GM21390 (cell line): ENCODE measurements around the gene C4orf50.

Source experiments
- ATAC-seq: cut with Tn5 transposase; IDR thresholded peaks from one replicate; pipeline ENCODE4 v1.9.1; 2021; ENCODE audit not compliant: unreplicated experiment

The C4orf50 gene

DNA sequence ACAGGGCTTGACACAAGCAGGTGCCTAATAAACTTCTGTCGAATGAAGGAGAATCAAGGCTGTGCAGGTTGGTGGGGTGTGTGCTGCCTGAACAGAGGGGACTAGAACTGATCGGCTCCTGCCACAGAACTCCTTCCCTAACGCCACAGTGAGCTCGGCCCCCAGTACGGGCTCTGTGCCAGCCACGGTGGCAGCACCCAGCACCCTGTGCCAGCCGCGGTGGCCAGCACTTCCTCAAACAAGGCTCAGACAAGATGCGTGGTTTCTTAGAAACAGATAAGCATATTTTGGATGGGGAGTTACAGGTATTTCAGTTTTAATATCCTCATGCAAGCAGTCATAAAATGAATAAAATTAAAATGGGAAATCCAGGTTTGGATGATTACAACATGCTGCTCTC, 26.0 kb upstream of the C4orf50 start:
- ATAC-seq = no peak

DNA sequence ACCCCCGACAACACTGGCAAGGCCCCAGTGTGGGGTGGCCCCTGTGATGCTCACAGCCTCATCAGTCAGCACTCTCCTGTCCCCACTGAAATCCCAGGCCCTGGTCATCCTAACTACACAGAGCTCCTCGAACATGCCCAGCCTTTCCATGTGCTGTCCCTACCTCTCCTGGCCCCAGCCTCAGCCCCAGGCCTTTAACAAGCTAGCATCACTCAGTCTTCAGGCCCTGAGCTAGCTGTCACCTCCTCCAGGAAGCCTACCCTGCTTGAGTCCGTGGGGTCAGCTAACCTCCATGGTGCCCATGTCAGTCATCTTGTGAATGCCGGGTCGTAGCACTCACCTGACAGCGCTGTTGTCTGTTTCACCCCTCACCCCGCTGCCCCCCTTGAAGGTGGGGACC, 25.6 kb upstream of the C4orf50 start:
- no peak for ATAC-seq

DNA sequence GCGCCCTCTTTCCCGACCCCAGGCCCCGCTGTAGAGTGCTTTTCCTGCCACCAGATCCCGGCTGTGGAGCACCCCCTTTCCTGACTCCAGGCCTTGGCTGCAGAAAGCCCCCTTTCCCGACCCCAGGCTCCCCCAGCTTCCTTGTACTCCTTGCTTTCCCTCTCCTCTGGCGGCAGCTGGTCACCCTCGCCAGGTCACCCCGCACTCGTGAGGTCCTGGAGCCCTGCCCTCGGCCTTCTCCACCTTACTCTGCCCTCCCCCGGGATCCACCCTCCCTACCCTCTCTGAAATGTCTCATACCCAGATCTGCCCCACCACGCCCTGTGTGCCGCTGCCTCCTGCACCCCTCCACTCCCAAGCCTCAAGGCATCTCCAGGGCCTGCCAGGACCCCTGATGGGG, 25.0 kb upstream of the C4orf50 start:
- ATAC-seq = no peak

DNA sequence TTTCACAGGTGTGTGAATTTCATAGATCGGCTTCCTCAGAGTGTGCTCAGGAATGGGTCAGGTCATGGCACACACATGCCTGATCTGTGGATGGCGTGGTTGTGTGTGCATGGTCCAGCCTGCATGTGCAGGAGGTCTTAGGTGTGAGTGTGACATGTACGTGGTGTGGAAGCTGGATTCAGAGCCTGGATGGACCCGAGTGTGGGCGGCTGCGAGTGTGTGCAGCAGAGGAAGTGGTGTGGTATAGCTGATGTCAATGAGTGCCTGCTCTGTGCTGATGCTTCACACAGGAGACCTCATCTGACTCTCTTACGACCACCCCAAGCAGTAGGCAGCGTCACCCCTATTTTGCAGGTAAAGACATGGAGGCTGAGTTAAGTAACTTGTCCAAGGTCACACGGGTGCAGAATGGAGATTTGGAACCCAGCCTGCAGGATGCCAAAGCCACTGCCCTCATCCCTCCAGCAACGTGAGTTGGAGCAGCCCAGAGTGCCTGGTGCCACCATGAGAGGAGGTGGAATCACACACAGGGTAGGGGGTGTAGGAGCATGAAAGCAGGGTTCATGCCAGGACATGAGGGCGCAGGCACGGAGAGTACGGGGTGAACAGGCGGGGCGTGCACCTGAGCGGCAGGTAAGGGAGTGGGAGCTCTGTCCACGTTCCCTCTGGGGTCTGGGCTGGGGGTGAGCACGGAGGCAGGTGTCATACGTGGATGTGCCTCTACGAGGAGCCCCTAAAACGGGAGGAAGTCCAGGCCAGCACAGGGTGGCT, 24.2 kb upstream of the C4orf50 start:
- no peak for ATAC-seq

DNA sequence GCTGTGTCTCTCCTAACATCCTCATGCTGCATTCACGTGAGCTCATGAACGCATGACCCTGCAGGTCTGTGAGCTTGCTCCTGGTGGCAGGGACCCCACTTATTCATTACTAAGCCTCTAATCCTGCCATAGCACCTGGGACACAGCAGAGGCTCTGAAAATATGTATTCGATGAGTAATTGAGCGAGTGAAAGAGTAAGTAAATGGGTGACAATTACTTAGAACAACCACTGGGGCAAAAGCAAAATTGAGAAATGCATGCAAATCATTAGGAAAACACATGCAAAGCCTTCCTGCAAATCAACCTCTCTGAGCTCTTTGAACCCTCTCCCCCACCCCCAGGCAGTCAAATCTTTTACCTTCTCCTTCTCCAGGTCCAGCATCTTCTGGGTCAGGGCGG, 23.6 kb upstream of the C4orf50 start:
- ATAC-seq = no peak

DNA sequence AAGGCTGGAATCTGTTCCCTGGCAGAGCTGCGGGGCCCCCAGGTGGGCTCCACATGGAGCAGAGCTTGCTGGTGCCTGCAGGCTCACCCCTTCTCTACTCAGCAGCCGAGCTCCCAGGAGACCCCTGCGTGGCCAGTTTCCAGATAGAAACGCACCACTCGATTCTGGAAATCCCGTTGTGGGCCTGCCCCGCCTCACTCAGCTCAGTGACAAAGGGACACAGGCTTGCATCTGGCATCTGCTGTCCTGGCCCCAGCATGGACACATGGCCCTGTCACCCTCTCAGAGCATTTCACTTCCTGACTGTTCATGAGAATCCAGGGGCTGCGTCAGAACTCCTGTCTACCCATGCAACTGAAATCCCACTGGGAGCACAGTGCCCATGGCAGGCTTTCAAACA, 20.5 kb upstream of the C4orf50 start:
- ATAC-seq = no peak

DNA sequence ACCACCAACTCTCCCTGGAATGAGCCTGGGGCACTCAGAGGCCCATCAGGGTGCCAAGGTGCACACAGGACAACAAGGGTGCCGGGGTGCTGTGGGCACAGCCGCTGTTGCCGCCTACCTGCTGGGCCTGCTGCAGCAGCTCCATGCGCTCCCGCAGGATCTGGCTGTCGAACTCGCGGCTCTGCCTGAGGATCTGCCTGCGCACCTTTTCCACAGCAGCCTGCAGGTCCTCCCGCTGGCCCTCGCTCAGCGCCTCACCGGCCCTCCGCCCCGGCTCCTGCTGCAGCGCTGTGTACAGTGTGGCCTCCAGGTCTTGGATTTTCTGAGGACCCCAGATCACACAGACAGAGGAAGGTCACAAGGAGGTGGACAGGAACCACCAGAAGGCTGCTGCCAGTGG, 17.6 kb upstream of the C4orf50 start:
- ATAC-seq = no peak

DNA sequence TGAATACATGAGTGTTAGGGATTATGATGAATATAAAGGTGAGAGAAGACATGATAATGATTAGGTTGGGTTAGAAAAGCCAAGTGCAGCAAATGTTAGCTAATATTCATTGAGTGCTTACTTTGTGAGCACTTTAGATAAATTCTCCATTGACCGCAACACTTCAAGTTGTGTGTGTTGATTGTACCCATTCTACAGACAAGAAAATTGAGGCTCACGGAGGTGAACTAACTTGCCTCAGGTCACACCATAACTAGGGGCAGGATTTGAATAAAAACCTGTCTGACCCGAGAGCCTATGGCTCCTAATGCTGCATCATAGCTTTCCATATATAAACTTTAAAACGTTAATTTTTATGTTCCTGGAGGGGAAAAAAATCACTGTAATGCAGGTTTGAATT, 15.2 kb upstream of the C4orf50 start:
- no peak for ATAC-seq

DNA sequence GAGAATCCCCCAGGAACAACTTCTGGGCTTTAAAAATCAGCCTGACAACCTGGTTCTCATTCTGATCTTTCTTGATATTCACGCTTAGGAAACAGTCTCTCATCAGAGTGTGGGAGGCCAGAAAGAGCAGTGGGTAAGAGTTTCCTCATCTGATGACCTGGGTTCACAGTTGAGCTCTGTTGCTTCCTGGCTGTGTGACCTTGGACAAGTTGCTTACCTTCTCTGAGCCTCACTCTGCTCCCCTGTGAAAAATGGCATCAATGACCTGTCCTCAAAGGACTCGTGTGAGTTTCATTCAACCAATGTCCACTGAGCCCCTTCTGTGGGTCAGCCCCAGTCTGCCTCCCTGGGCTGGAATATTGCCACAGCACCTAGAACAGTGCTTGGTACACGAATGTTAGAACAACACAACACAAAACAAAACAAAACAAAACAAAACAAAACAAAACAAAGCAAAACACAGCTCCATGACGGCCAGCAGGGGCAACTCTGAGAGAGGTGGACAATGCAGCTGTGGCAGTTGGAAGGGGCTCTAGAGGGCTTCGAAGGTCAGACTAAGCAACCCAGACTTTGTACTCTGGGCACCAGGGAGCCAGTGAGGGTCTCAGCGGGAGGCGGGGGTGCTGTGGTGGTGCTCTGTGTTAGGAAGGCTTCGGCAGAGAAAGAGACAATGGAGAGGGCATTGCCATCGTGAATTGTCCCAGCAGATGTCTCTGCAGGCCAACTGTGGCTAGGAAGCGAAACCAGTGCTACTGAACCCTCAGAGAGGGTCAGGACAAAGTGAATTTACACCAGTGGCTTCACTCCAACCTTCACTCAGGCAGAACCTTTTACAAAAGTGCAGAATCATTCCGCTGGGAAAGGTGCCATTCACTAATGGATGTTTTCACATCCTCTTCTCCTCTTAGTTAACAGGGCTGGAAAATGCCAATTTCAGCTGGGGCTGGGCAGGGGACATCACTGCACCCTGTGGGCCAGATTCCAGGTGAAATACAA, 14.3 kb upstream of the C4orf50 start:
- no peak for ATAC-seq

DNA sequence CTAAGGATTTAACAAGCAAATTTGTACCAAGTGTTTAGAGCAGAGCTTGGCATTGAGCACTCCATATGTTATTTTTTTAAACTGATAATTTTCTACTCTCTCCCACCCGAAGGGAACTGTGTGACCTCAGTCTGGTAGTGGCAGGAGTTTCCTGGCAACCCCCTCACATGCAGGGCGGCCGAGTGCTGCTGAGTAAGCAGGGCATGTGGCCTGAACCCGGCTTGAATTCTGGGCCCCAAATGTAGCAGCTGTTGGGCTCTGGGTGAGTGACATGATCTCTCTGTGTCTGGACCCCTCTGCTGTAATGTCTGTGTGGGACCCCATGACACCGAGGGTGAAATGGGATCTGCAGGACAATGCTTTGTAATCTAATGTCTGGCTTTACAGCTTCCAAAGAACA, 13.6 kb upstream of the C4orf50 start:
- no peak for ATAC-seq

DNA sequence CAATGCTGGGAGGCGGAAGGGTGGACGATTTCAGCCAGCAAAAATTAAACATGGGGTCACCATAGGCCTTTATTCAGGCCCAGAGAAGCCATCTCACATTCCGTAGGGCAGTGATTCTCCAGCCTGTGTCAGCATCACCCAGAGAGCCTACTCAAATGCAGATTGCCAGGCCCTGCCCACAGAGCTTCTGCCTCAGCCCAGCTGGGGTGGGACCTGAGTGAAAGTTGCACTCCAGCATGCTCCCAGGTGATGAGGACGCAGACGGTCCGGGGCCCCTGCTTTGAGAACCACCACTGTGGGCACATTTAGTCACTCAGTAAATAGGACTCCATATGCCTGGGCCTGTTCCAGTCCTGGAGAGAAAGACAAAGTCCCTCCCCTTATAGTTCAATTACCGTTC, 12.4 kb upstream of the C4orf50 start:
- ATAC-seq = no peak

DNA sequence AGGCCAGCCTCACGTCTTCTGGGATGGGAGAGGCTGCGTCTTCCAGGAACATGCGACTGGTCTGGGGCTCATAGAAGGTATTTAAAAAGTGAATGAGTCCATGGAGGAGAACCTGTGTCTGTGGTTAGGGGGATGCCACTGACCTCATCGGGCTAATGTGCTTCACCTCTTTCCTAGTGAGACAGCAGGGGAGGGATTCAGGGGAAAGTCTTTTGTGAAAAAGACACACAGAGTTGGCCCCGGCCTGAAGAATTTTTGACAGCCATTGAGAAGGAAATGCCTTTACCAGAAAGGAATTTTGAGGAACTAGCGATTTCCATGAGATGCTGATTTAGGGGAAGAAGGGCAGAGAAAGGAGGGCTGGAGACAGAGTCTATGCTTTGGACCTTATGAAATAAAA, 11.0 kb upstream of the C4orf50 start:
- no peak for ATAC-seq

DNA sequence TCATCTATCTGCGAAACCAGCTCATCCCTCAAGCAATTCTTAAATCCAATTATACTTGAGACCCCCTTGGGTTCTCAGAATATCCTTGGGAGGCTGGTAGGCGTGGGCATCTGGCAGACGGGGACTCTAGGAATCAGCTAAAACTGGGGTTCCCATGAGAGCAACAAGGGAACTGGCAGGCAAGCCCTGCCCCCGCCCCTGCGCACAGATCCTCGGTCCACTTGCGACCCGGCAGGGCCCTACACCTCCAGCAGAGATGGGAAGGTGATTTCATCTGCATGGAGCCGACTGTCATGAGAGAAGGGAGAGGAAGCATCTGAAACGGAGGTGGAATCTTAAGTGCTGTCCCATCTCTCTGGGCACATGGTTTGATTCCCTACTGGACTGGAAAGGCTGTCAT, 9.9 kb upstream of the C4orf50 start:
- no peak for ATAC-seq

DNA sequence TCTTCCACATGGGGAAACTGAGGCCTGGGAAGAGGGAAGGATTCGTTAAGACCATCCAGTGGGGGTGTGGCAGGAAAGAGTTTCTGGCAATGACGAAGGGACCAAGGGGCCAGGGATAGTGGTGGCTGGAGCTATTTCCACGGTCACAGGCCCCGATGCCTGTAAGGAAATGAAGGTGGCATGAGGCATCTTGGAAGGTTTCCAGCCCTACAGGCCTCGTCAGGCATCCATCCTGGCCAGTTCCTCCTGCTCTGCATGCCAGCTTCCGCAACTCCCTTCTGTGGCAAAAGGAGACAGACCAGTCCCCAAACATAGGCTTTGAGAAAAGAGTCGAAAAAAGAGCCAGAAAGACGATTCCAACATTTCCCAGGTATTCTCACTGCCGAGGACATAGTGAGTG, 9.2 kb upstream of the C4orf50 start:
- no peak for ATAC-seq

DNA sequence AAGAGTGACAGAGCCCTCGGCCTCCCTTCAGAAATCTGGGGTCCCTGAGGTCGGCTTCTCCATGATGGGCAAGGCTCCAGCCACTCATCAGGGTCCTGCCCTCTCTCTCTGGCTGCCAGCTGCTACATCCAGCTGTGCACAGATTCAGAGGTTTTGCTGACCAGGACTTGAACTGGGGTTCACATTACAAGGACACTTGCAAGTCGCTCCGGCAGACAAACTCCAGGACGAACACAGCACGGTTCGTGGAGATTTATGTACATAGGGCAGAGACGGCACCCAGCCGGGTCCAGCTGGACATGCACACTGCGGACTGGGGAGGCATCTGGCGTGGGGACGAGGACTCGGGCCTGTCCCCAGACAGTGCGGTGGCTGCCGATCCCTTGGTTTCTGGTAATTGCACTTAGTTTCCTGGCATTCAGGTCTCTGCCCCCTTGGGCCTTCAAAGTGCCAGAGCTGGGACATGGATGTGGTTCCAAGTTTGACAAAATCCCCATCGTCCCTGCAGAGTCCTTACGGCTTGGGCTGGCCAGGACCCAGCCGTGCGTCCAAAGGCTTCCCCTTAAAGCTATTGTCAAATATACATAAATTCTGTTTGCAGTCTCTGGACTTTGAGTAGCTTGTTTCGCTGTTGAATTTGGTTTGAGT, 6.2 kb upstream of the C4orf50 start:
- ATAC-seq = no peak

DNA sequence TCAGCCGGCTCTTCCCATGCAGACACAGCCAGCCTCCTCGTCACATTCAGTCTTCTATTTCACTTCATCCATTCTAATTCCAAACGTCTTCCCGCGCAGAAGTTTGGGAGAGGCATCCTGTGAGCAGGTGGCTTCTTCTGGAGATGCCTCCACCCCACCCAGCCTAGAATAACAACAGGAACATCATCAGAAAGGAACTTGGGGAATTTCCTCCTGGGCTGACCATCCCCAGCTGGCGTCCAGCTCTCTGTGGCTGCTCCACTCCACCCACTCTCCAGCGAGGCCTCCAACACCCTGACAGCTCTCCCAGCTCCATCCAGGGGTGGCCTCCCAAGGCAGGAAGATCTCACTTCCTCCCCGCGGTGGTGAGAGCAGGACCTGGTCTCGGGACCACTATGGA, 5.5 kb upstream of the C4orf50 start:
- ATAC-seq = no peak

DNA sequence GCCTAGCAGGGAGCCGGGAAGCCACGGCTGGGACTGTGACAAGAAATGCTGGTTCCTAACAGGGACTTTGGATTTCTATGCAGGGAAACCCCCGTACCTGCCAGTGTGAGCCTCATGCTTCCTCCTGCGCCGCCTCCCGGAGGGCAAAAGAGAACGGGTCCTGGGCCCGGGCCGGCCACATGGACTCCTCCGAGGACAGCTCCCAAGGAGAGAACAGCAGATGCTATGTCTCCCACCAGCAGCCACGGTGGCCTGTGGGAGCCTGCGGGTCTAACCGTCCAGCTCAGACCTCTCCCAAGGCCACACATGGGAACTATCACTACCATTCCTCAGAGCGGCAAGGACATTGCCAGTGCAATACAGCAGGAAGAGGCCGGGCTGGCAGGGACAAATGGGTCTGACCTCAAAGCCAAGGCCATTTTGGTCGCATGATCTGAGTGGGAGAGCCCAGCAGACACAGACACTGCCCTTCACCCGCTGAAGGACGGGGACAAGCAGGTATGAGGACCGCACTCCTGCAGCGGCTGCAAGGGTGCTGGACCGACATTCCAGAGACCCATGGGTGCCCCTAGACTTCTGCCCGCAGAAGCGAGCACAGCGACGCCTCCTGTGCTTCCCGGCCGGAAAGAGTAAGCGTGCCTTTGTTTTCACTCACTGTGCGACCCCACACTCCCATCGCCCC, 4.5 kb upstream of the C4orf50 start:
- no peak for ATAC-seq

DNA sequence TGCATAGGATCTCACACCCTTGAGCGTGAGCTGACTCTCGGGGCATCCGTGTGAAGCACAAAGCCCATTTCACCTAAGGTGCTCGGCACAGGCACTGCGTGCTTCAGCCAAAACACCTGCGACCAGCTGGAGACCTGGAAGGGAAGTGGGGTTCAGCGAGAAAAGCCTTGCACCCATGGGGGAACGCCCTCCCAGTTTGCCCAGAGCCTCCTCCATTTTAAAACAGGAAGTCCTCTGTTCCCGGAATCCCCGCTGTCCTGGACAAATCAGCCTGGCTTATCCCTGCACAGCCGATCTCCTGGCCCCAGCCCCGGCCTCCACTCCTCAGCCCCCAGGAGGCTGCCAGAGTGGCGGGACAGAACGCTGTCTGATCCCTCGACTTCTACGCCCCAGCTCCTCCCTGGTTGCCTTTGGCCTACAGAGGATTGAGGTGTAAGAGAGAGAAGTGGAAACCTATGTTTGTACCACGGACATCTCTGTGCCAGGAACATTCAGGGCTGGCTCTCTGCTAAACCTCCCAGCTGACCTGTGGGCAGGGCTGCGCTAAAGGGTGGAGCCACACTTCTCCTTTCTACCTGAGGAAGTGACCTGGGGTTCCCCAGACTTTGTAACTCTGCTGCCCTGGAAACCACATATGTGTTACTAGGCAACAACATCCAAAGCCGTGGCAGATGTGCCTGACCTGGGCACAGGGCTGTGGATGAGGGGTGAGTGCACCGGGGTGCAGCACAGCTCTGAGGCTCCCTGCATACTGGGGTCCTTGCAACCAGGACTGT, 3.8 kb upstream of the C4orf50 start:
- no peak for ATAC-seq

DNA sequence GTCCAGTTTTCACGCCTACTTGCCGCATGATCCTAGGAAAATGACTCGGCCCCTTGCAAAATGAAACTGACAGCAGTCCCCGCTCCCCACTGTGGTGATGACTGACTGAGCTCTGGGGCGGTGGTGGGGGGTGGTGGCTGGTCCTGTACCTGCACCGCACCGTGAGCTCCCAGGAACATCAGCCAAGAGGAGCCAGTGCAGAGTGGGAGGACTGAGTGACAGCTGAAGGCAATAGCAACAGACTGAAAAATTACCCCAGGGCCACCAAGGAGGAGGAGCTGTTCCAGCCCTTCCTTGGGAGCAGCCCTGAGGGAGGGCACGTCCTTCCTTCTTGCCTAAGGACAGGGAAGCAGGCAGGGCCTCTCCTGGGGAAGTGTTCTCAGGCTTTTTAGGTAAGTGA, 2.4 kb upstream of the C4orf50 start:
- ATAC-seq = no peak
